GM10248 (cell line): Measurements from ENCODE around the gene GNB2.

ENCODE experiments used
- CTCF ChIA-PET: fragments of 300-600 bp; sonication (Branson Sonifier 250); formaldehyde crosslinking; extraction: SDS; loops from one replicate; lab custom pipeline; 2021; ENCODE audit warnings: antibody characterized with exemption; lab: Yijun Ruan, JAX
- POLR2A ChIA-PET: fragments of 350-650 bp; sonication (Branson Sonifier 250); formaldehyde crosslinking; extraction: SDS; loops from one replicate; lab custom pipeline; 2020; ENCODE audit warnings: antibody characterized with exemption; lab: Yijun Ruan, JAX
- DNase-seq: peaks from one replicate; pipeline ENCODE4 v3.0.0; 2012; ENCODE audit errors: extremely low spot score
- CTCF ChIP-seq: IDR thresholded peaks from 2 replicates; pipeline ENCODE4 v1.5.1; 2012; ENCODE audit warnings: mild to moderate bottlenecking, low read depth; ENCODE audit errors: extremely low read depth, missing control alignments, control extremely low read depth

GNB2 gene

GRCh38 chr7:100673942-100674410 is 436 bp downstream of the GNB2 start:
- POLR2A ChIA-PET = no interaction called here
- no peak for TF ChIP-seq CTCF
- DNase-seq = no peak
- CTCF ChIA-PET = interaction anchor here (1.1 to 1.8 kb wide), 3 partner anchors 18 to 178 kb away, joined by 3 to 10 read pairs (median 9); partner anchors contain the start of genes POP7 and SLC12A9

DNA sequence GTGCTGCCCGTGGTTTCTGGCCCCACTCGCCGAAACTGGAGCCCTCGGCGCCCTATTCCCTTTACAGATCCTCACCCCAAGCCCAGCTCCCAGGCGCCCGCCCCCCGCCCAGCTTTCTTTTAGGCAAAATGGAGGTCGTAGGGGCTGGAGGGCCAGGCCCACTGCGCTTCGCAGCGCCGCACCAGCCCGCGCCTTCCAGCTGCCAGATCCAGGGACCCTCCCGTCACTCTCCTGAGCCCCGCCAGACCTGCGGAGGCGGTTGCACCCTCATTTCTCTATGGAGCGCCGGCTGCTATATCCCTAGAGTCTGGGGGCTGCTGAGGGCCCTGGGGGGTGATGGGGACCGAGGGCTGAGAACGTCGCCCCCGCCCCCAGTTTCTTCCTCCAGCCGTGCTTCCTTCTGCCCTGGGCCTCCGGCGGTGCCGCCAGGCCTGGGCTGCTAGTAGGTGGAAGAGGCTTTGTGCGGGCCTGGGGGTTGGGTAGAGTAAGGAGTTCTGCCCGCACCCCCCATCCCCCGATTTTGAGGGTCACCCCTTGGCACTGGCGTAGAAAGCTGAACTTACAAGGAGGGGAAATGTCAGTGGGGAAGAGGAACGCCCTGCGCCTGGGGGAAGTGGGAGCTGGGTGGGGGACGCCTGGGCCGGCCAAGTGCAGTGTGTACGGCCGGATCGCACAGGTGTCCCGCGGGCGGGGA is 1.0 kb downstream of the GNB2 start:
- TF ChIP-seq CTCF = no peak
- no peak for DNase-seq
- POLR2A ChIA-PET = interaction anchor here (0.6 kb wide), 2 partner anchors 568 to 1266 kb away, joined by 5 to 12 read pairs; partner anchors contain the start of gene BUD31
- CTCF ChIA-PET = interaction anchor here (0.6 to 1.8 kb wide), 4 partner anchors 18 to 267 kb away, joined by 3 to 10 read pairs (median 6); partner anchors contain the start of genes POP7 and SLC12A9

DNA sequence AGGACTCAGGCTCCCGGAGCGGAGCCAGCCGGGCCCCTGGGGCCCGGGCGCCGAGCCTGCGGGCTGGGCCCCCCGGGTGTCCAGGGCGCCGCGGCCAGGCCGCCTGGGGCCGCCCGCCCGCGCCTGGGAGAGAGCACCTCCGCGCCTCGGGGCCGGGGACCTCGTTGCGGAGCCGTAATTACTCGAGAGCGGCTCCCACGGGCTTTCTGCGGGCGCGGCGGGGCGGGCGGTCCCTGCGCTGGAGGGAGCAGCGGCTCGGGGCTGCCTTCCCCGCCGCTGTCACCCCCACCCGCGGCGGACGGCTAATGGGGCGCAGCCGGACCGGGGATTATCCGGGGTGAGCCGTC is 1.5 kb downstream of the GNB2 start:
- no peak for DNase-seq
- ChIA-PET POLR2A (interaction anchor here (0.6 kb wide), 2 partner anchors 569 to 1266 kb away, joined by 5 to 12 read pairs; partner anchors contain the start of gene BUD31), CTCF (interaction anchor here (0.6 to 1.8 kb wide), 4 partner anchors 17 to 268 kb away, joined by 3 to 10 read pairs (median 6); partner anchors contain the start of genes POP7 and SLC12A9)
- no peak for TF ChIP-seq CTCF

DNA sequence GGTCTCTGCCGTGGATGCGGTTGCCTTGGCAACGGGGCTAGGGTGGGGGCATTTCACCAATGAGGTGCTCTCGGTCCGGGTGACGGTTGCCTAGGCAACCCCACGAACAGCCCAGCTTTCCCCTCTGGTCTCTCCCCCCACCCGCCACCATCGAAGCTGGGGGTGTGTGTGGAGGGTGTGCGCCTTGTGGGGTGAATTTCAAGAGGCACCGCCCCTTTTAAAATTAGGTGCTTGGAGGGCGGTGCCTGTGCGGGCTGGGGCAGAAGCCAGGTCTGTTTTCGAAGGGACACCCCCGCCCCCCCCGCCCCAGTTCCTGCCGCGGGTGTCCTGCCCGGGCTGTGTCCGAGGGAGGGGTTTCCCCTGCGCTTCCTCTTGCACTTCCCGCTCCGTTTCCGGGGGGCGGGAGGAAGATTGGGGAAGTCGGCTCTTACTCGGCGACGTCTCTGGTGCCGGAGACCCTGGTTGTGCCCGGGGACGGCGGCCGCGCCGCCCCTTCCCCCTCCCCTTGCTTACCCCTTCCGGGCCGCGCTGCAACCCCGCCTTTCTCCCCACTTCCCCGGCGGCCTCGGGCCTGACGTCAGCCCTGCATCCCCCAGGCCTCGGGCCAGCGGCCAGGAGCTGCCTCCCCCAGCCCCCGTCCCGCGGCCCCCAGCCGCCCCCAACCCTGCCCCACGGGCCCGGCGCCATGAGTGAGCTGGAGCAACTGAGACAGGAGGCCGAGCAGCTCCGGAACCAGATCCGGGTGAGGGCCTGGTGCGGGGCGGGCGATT is 2.2 kb downstream of the GNB2 start:
- POLR2A ChIA-PET = no interaction called here
- peak; percentile 83 for DNase-seq
- CTCF ChIA-PET = interaction anchor here (1.8 to 8.9 kb wide), 3 partner anchors 15 to 30 kb away, joined by 10 to 106 read pairs (median 16); partner anchors contain the start of gene POP7
- TF ChIP-seq CTCF = no peak

- ChIA-PET CTCF (interaction anchor here (0.6 to 8.9 kb wide), 5 partner anchors 14 to 1165 kb away, joined by 3 to 106 read pairs (median 4); partner anchors contain the start of gene POP7), POLR2A (interaction anchor here (0.8 kb wide), 1 partner anchor 240 kb away, joined by 3 read pairs; the partner anchor contains the start of gene PPP1R35)
- DNase-seq = no peak
- TF ChIP-seq CTCF = no peak
These were observed 3.2 kb downstream of the GNB2 start for GRCh38 chr7:100676501-100677306.
